ENCODE measurements around the gene GOLGA6L26.
"Not testable (repeated sequence)": the region's sequence is repeated elsewhere in the genome, so short reads cannot be mapped to it uniquely, and the experiment has no call there.

Gene GOLGA6L26, protein sequence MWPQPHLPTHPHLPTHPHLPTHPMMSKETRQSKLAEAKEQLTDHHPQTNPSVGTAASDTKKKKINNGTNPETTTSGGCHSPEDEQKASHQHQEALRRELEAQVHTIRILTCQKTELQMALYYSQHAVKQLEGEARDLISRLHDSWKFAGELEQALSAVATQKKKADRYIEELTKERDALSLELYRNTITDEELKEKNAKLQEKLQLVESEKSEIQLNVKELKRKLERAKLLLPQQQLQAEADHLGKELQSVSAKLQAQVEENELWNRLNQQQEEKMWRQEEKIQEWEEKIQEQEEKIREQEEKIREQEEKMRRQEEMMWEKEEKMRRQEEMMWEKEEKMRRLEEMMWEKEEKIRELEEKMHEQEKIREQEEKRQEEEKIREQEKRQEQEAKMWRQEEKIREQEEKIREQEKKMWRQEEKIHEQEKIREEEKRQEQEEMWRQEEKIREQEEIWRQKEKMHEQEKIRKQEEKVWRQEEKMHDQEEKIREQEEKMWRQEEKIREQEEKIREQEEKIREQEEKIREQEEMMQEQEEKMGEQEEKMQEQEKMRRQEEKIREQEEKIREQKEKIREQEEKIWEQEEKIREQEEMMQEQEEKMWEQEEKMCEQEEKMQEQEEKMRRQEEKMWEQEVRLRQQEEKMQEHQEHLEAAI

GRCh38 chr15:23334096-23334495, at the start of gene GOLGA6L26:
TSS of gene GOLGA6L26 (minus strand) at chr15:23334196. CDS start at chr15:23334135, 61 bp downstream.
- POLR2A ChIA-PET; DNase-seq (ENCODE audit: extremely low spot score); CTCF ChIA-PET: not testable (repeated sequence)

DNA sequence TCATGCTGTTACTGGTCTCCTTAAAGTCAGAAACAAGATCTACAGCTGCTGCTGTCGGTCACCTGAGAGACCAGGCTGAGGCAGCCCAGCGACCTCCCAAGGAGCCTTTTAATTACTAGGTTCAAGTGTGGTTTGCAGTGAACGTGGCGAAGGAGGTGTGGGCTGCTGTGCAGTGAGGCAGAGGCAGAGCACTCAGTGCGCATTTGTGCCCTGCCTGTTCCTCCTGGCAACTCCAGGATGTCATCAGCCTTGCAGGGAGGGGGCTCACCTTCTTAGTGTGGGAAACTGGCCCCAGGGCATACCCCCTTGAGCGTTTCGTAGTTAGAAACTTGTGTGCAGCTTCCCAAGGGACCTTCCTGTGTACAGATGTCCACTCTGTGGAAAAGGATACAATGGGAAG, 47.2 kb upstream of the GOLGA6L26 start:
- CTCF ChIA-PET; POLR2A ChIA-PET; DNase-seq (ENCODE audit: extremely low spot score): not testable (repeated sequence)

DNA sequence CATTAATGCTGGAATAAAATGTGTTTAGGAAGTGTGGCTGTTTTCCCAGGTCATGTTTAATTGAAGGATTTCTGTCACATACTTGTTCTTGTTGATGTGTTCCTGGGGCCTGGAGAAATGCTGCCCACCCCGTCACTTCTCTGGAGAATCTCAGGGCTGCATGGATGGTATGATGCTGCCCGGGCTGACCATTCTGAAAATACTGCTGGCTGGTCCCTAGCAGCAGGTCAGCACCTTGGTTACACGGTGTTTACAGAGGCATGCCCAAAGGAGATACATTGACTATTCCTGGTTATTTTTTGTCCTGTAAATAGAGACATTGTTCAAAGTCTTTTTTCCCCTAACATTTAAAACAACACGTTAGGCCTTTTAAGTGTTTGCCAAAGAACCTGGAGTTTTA, 46.7 kb upstream of the GOLGA6L26 start:
- CTCF ChIA-PET; DNase-seq (ENCODE audit: extremely low spot score); POLR2A ChIA-PET: not testable (repeated sequence)

DNA sequence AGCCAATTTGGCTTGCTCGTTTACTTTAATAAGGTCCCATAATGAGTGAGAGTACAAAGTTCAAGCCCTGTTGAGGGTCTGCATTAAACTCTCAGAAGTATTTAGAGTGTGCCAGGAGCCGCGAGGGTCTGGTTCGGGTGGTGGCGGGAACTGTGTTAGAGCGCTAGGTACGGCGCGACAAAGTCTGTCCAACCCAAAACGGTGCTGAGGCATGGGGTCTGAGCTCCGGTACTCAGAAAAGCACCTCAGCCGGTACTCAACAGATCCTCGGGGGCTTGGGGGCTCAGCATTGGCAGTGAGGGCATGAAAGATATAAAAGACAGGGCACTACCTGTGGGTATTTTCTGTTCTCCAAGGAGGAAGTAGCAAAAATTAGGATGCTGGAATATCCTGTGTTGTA, 45.0 kb upstream of the GOLGA6L26 start:
- POLR2A ChIA-PET; DNase-seq (ENCODE audit: extremely low spot score); CTCF ChIA-PET: not testable (repeated sequence)

DNA sequence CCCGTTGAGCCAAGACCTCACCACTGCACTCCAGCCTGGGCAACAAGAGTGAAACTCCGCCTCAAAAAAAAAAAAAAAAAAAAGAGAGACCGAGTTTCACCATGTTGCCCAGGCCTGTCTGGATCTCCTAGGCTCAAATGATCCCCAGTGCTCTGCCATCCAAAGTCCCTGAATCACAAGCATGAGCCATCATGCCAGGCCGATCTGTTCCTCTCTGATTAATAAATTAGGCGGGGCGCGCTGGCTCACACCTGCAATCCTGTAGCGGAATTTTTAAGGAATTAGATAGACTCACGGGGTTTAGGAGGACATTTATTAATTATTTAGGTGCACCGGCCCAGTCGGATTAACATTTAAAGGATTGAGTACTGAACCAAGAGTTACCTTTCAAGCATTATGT, 40.2 kb upstream of the GOLGA6L26 start:
- CTCF ChIA-PET; DNase-seq (ENCODE audit: extremely low spot score); POLR2A ChIA-PET: not testable (repeated sequence)

GRCh38 chr15:23372891-23373600, 39.0 kb upstream of the GOLGA6L26 start:
- CTCF ChIA-PET; POLR2A ChIA-PET; DNase-seq (ENCODE audit: extremely low spot score): not testable (repeated sequence)

GRCh38 chr15:23372284-23372683, 38.3 kb upstream of the GOLGA6L26 start:
- no peak for DNase-seq (ENCODE audit: extremely low spot score)
- ChIA-PET CTCF (no interaction called here), POLR2A (no interaction called here)
- TF ChIP-seq LEF1 (IDR thresholded peaks at IDR 0.05; ENCODE audit: borderline replicate concordance) (no peak), SP1 (IDR thresholded peaks at IDR 0.05) (no peak), CTBP1 (IDR thresholded peaks at IDR 0.05; ENCODE audit: borderline replicate concordance) (no peak), ELF4 (IDR thresholded peaks at IDR 0.05) (no peak), TARDBP (IDR thresholded peaks at IDR 0.05) (no peak), FOXM1 (IDR thresholded peaks at IDR 0.05; ENCODE audit: borderline replicate concordance) (no peak)

DNA sequence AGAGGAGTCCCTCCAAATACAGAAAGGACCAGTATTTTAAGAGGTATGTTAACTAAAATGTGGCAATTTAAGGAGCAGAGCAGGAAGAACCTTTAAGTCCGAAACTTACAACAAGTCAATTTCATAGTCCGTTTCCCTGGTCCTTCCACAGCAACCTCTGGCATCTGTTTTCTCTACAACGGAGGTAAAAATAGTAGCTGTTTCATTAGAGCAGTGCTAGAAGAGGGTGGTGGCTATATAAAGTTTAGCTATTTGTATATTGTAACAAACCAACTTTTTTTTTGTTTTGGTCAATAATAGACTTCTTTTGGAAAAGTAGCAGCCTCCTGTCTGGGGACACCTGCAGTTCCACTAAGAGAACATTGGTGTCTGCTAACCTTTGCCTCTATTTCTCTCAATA, 37.9 kb upstream of the GOLGA6L26 start:
- DNase-seq (ENCODE audit: extremely low spot score); POLR2A ChIA-PET; CTCF ChIA-PET: not testable (repeated sequence)

GRCh38 chr15:23371134-23371533, 37.1 kb upstream of the GOLGA6L26 start:
- DNase-seq (ENCODE audit: extremely low spot score); CTCF ChIA-PET; POLR2A ChIA-PET: not testable (repeated sequence)

- ChIA-PET POLR2A (no interaction called here), CTCF (no interaction called here)
- no peak for DNase-seq (ENCODE audit: extremely low spot score)
- TF ChIP-seq ZNF384 (IDR thresholded peaks at IDR 0.05) (no peak), TARDBP (IDR thresholded peaks at IDR 0.05) (no peak), ELF4 (IDR thresholded peaks at IDR 0.05) (no peak)
Observed at GRCh38 chr15:23370578-23370977, 36.6 kb upstream of the GOLGA6L26 start.

DNA sequence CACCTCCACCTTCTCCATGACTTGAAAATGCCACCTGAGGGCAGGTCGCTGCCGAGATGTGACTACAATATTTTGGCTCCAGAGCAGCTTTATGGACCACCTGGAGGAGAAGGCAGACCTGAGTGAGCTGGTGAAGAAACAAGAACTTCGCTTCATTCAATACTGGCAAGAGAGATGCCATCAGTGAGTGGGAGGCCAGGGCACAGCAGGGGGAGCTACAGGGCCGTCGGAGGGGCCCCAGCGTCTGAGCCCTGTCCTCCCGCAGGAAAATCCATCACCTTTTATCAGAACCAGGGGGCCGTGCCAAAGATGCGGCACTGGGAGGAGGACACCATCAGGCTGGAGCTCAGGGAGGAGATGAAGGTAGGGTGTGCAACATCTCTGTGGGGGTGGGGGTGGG, 30.3 kb upstream of the GOLGA6L26 start:
- POLR2A ChIA-PET; CTCF ChIA-PET; DNase-seq (ENCODE audit: extremely low spot score): not testable (repeated sequence)

DNA sequence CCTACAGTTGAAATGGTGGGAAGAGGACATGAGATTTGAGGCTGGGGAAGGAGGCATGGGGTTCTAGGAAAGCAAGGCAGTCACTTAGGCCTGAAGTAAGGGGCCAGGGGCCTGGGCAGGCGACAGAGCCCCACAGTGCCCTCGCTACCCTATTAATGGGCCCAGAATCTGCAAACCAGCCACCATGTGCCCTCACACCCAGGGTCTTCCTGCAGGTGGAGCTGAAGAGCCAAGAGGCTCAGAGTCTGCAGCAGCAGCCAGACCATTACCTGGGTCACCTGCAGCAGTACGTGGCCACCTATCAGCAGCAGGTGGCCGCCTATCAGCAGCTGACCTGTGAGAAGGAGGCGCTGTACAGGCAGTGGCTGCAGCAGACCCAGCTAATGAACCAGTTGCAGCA, 28.6 kb upstream of the GOLGA6L26 start:
- DNase-seq (ENCODE audit: extremely low spot score); CTCF ChIA-PET; POLR2A ChIA-PET: not testable (repeated sequence)

GRCh38 chr15:23354448-23354847, 20.5 kb upstream of the GOLGA6L26 start, which contains the start of gene GOLGA8S:
TSS of gene GOLGA8S (plus strand) at chr15:23354748. CDS start at chr15:23354810, 62 bp downstream.
- POLR2A ChIA-PET, result not testable (repeated sequence)

GRCh38 chr15:23311233-23311632, 22.8 kb downstream of the GOLGA6L26 start:
- POLR2A ChIA-PET, CTCF ChIA-PET: not testable (repeated sequence)

More at GRCh38 chr15:23354448-23354847, 20.5 kb upstream of the GOLGA6L26 start, which contains the start of gene GOLGA8S:
- DNase-seq (ENCODE audit: extremely low spot score); CTCF ChIA-PET: not testable (repeated sequence)

GRCh38 chr15:23305921-23306320, 28.1 kb downstream of the GOLGA6L26 start:
- POLR2A ChIA-PET; CTCF ChIA-PET; DNase-seq (ENCODE audit: extremely low spot score): not testable (repeated sequence)

More at GRCh38 chr15:23311233-23311632, 22.8 kb downstream of the GOLGA6L26 start:
- DNase-seq (ENCODE audit: extremely low spot score), result not testable (repeated sequence)

DNA sequence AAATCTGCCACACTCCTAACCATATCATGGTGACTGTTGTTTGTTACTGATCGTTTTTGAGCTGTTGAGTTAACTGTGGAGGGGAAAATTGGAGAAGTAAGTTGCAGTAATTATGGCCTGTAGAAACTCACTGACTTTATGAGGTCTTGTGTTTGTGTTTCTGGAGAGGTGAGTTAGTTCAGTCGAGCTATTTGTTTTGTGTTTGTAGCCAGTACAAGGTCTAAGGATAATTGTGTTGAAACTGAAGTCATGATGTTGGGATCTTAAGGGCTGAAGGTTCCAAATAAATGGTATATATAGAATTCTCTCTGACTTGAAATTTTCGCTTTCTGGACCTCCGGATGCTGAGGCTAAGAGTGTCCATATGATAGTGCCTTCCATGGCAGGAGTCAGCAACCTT, 29.2 kb downstream of the GOLGA6L26 start:
- DNase-seq (ENCODE audit: extremely low spot score); CTCF ChIA-PET; POLR2A ChIA-PET: not testable (repeated sequence)

DNA sequence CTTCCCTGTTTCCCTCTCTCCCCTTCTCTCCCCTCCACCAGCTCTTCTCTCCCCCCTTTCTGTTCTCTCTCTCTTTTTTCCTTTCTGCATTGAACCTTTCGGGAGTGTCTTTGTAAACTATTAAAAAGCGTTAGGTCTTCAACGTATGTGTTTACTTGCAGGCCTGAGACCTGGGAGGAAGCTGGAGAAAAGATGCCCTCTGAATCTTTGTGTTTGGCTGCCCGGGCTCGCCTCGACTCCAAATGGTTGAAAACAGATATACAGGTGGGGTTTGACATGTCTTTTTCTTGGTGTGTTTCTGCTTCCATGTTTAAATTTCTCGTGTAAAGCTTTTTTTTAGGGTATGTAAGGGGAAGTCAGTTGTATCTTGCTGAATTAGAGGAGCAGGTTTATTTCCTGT, 29.7 kb downstream of the GOLGA6L26 start:
- CTCF ChIA-PET; POLR2A ChIA-PET; DNase-seq (ENCODE audit: extremely low spot score): not testable (repeated sequence)

All from HEK293T (cell line).